GM12801 (cell line): ENCODE data around the gene HCFC1.

Source experiments
- TF ChIP-seq, protein P1 (sequence below): IDR thresholded peaks from one replicate; pipeline ENCODE4 v1.5.1; 2011; ENCODE audit warnings: control low read depth; ENCODE audit not compliant: insufficient read length; ENCODE audit errors: extremely low read depth

Gene HCFC1

DNA sequence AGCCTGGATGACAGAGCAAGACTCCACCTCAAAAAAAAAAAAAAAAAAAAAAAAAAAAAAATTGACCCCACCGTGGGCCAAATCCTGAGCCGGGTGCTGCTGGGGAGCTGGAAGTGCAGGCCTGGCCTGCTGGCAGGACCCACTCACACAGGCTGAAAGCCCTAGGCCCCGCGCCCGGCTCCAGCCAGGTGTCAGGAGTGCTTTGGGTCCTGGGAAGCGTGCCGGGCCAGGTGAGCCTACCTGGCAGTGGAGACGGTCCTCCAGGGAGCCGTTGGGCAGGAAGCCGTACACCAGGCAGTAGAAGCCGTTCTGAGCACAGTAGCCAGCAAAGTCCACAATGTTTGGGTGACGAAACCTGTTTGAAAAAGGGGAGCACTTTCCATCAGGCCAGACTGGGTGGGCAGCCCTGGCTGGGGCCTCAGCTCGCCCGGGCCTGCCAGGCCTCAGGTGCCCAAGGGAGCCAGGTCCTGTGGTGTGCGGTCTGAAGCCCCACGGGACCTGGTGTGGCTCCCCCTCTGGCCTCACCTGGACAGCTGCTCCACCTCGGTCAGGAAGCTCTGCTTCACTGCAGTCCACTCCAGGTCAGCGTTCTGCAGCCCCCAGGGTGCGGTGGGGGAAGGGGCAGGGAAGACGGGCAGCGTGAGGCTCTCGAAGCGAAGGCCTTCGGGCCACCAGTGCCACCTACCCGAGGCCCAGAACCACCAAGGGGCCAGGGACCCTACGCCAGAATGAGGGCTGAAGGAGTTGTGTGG lies 46.3 kb upstream of the HCFC1 start:
- TF ChIP-seq, protein P1, sequence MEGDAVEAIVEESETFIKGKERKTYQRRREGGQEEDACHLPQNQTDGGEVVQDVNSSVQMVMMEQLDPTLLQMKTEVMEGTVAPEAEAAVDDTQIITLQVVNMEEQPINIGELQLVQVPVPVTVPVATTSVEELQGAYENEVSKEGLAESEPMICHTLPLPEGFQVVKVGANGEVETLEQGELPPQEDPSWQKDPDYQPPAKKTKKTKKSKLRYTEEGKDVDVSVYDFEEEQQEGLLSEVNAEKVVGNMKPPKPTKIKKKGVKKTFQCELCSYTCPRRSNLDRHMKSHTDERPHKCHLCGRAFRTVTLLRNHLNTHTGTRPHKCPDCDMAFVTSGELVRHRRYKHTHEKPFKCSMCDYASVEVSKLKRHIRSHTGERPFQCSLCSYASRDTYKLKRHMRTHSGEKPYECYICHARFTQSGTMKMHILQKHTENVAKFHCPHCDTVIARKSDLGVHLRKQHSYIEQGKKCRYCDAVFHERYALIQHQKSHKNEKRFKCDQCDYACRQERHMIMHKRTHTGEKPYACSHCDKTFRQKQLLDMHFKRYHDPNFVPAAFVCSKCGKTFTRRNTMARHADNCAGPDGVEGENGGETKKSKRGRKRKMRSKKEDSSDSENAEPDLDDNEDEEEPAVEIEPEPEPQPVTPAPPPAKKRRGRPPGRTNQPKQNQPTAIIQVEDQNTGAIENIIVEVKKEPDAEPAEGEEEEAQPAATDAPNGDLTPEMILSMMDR: no peak

DNA sequence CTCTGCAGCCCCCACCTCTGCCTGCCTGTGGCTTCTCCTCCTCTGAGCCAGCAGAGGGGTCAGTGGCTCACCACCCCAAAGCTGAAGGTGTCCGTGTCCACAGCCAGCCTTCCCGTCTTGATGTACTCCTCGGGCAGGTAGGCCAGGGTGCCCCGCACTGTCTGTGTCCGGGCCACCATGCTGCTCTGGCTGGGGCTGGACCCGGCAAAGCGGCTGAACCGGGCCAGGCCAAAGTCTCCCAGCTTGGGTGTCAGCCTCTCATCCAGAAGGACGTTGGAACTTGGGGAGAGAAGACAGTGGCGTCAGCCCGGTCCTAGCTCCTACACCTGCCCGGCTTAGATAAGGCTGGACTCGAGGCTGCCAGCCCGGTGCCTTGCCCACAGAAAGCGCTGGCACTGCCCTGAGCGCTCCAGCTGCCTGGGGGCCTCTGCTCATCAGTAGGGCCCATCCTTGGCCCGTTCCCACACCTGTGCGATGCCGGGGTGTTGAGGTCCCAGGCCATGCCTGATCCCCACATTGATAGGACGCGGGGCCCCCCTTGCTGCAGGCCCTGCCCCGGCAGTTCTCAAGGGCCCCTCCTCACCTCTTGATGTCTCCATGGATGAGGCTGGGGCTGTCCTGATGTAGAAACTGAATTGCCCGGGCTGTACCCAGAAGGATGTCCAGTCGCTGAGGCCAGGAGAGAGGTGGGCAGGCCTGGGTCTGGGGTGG lies 44.9 kb upstream of the HCFC1 start:
- TF ChIP-seq, protein P1: no peak

DNA sequence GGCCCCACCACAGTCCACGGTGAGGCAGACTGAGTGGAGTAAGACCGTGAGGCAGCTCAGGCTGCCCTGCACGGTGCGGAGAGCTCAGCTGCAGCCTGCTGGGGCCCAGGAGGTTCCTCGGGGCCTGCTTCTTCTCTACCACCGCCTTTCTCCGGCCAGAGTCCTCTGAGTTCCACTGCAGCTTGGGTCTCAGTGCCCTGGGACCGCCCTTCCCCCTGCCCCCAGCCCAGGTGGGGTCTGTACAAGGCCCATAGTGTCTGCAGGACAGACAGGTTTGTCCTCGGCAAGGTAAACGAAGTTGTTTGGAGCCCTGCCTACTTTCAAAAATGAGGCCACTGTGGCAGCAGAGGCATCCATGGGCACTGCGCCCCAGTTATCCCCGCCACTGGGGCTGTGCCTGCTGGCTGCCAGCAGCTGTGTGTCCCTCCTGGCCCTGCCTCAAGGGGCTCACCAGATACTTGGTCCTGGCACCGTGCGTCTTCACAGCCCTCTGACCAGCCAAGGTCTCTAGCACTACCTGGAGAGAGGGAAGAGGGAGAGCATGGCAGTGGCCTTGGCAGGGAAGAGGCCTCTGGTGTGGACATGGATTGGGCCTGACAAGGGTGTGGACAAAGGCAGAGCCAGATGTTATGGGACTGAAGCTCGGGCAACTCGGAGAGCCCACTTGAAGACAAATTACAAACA lies 44.1 kb upstream of the HCFC1 start:
- TF ChIP-seq, protein P1: no peak

DNA sequence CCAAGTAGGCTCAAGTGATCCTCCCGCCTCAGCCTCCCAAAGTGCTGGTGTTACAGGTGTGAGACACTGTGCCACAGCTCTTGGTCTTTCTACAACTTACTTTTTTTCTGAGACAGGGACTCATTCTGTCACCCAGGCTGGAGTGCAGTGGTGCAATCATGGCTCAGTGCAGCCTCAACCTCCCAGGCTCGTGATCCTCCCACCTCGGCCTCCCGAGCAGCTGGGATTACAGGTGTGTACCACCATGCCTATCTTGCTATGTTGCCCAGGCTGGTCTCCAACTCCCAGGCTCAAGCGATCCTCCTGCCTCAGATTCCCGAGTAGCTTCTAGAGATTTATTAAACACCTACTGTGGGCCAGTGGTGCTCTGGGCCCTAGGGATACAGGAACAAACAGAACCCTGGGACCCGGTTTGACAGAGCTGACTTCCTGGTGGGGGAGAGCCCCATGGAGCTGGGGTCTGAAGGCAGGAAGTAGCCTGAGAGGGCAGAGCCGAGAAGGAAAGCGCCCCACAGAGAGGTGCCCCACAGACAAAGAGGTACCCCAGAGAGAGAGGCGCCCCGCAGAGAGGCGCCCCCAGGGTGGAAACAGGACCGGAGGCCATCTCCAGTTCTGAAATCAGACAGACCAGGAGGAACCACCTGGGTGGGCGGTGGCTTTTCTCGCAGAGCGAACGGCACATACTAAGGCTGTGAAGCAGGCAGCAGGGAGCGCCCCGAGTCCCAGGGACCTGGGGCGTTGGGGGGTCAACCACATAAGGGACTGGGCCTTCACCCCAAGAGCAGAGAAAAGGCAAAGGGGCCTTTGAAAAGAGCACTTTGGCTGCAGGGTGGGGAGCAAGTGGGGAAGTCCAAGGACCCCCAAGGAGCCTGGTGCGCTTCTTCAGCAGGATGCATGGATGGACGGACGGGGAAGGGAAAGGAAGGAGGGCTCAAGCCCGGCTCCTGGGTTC lies 43.1 kb upstream of the HCFC1 start:
- TF ChIP-seq, protein P1: no peak

DNA sequence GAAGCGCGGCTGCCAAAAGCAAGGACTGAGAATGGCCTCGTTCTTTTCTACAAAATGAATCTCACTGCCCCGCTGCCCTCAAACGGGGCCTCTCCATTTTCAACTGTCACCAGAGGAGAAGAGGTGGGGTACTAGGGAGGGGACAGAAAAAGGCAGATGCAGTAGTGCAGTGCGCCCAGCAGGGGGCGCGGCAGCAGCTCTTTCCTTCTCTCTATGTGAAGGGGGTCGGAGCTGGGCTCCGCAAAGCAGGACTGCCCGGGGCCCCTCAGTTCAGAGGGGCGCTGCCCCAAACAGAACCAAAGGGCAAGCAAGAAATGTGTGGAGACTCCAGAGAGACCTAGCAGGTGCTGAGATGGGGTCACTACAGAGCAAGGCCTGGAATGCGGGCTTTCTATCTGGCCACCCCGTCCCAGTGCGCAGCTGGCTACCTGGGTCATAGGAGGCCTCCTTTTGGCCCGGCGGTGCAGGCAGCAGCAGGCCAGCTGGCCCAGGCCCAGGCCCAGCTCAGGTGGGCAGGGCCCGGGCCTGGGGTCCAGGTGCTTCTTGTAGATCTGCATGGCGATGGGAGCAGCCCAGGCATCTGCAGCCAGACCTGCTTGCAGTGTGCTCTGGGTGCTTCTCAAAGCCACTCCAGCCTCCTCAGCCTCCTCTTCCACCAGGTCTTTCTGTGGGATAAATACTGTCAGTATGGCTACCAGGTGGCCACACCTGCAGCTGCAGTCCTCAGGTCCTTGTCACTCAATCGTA lies 42.2 kb upstream of the HCFC1 start:
- TF ChIP-seq, protein P1: no peak

DNA sequence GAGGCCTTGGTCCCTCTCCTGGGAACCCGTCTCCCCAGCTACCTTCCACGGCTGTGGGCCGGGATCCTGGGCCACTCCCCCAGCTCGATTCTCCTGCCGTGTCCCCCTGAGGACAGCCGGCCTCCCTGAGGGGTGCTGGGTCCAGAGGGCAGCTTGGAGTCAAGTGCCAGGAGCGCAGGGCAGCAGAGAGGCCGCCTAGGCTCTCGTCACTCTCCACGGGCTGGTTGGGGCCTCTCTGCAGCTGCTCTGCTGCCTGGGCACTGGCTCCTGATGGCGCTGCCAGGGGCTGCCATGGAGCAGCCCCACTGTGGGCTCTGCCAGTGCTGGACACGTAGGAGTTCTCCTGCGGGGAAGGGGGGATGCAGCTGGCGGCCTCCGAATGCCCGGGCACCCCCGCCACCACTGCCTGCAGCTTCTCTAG lies 41.4 kb upstream of the HCFC1 start:
- TF ChIP-seq, protein P1: no peak
